Measurements from ENCODE around the gene MPRIP.

Gene MPRIP

GRCh38 chr17:17093764-17094163, 51.5 kb downstream of the MPRIP start:
- Histone ChIP-seq H3K4me3 (replicated peaks; ENCODE audit: low read depth, low read length) (no peak overlapping the region), H3K36me3 (ENCODE audit: control insufficient read depth, insufficient read depth, low read length) (peaks cover 16% of the 10 kb centered on the region), H3K27me3 (replicated peaks; ENCODE audit: control insufficient read depth, insufficient read depth, low read length) (no peaks in the 10 kb centered on the region)
- no peak for DNase-seq (ENCODE audit: extremely low read depth, insufficient read length)
- TF ChIP-seq CTCF (IDR thresholded peaks at IDR 0.05; ENCODE audit: insufficient read depth, low read length, poor library complexity, severe bottlenecking) = no peak

- DNase-seq (ENCODE audit: extremely low read depth, insufficient read length) = no peak
- no peak for TF ChIP-seq CTCF (IDR thresholded peaks at IDR 0.05; ENCODE audit: insufficient read depth, low read length, poor library complexity, severe bottlenecking)
- no peak overlapping the region for H3K4me3 ChIP-seq (replicated peaks; ENCODE audit: low read depth, low read length)
- H3K27me3 ChIP-seq (replicated peaks; ENCODE audit: control insufficient read depth, insufficient read depth, low read length) = no peaks in the 10 kb centered on the region
- H3K36me3 ChIP-seq (ENCODE audit: control insufficient read depth, insufficient read depth, low read length) = peaks cover 15% of the 10 kb centered on the region
Measured at GRCh38 chr17:17096438-17097178, 54.4 kb downstream of the MPRIP start.

- DNase-seq (ENCODE audit: extremely low read depth, insufficient read length) = no peak
- Histone ChIP-seq H3K36me3 (ENCODE audit: control insufficient read depth, insufficient read depth, low read length) (peaks cover 15% of the 10 kb centered on the region), H3K27me3 (replicated peaks; ENCODE audit: control insufficient read depth, insufficient read depth, low read length) (no peaks in the 10 kb centered on the region), H3K4me3 (replicated peaks; ENCODE audit: low read depth, low read length) (no peak overlapping the region)
- TF ChIP-seq CTCF (IDR thresholded peaks at IDR 0.05; ENCODE audit: insufficient read depth, low read length, poor library complexity, severe bottlenecking) = no peak
Measured at GRCh38 chr17:17097763-17098345, 55.6 kb downstream of the MPRIP start.

- no peaks in the 10 kb centered on the region for H3K27me3 ChIP-seq (replicated peaks; ENCODE audit: control insufficient read depth, insufficient read depth, low read length)
- H3K36me3 ChIP-seq (ENCODE audit: control insufficient read depth, insufficient read depth, low read length) = peaks cover 15% of the 10 kb centered on the region
- DNase-seq (ENCODE audit: extremely low read depth, insufficient read length) = no peak
- TF ChIP-seq CTCF (IDR thresholded peaks at IDR 0.05; ENCODE audit: insufficient read depth, low read length, poor library complexity, severe bottlenecking) = no peak
- H3K4me3 ChIP-seq (replicated peaks; ENCODE audit: low read depth, low read length) = no peak overlapping the region
Measured at GRCh38 chr17:17098551-17099179, 56.4 kb downstream of the MPRIP start.

- H3K36me3 ChIP-seq (ENCODE audit: control insufficient read depth, insufficient read depth, low read length) = peaks cover 11% of the 10 kb centered on the region
- H3K4me3 ChIP-seq (replicated peaks; ENCODE audit: low read depth, low read length) = no peak overlapping the region
- no peaks in the 10 kb centered on the region for H3K27me3 ChIP-seq (replicated peaks; ENCODE audit: control insufficient read depth, insufficient read depth, low read length)
- TF ChIP-seq CTCF (IDR thresholded peaks at IDR 0.05; ENCODE audit: insufficient read depth, low read length, poor library complexity, severe bottlenecking) = no peak
- no peak for DNase-seq (ENCODE audit: extremely low read depth, insufficient read length)
Measured at GRCh38 chr17:17102176-17102575, 59.9 kb downstream of the MPRIP start.
